NCI-H446 treated with DMSO at 0.1 percent for 48 hours (cell line): Measurements from ENCODE around the gene EMX2.
"Not testable (repeated sequence)": the region's sequence is repeated elsewhere in the genome, so short reads cannot be mapped to it uniquely, and the experiment has no call there.

ENCODE experiments used
- DNase-seq: peaks from one replicate; lab custom pipeline; 2025; lab: John Stamatoyannopoulos, UW

The EMX2 gene

GRCh38 chr10:117560942-117561341, 18.4 kb downstream of the EMX2 start:
- no peak for DNase-seq

GRCh38 chr10:117562220-117562619, 19.7 kb downstream of the EMX2 start:
- no peak for DNase-seq

DNA sequence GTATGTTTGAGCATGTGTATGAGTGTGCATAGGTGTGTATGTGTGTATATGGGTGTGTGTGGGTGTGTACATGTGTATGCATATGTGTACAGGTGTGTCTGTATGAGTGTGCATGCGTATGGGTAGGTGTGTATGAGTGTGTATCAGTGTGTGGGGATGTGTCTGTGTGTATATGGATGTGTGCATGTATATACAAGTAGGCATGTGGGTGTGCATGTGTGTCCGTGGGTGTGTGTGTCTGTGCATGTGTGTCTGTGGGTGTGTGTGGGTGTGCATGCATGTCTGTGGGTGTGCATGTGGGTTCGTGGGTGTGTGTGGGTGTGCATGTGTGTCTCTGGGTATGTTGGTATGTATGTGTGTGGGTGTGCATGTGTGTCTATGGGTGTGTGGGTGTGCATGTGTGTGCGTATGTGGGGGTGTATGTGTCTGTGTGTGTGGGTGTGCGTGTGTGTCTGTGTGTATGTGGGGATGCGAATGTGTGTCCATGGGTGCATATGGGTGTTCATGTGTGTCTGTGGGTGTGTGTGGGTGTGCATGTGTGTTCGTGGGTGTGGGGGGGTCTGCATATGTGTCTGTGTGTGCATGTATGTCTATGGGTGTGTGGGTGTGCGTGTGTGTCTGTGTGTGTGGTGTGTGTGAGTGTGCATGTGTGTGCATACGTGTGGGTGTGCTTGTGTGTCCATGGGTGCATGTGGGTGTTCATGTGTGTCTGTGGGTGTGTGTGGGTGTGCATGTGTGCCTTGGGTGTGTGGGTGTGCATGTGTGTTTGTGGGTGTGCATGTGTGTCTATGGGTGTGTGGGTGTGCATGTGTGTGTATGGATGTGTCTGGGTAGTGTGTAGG, 20.6 kb downstream of the EMX2 start:
- DNase-seq: no peak

GRCh38 chr10:117563780-117564179, 21.2 kb downstream of the EMX2 start:
- DNase-seq: no peak

DNA sequence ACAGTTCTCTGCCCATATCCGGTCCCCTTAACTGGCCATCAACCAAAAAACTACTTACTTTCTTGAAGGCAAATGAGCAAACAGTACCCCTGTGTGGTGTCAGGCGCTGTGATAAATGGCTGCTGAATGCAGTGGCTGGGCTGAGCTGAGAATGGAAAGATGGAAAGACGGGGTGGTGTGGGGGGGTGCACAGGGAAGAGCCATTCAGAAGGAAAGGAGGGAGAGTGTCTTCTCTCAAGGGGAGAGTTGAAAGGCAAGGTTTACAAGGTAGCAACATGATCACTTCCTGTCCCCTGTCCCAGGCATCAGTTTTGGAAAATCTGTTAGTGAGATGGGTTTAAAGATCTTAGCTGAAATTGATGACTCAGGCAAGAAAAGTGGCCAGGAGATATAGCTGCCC, 22.5 kb downstream of the EMX2 start:
- DNase-seq: no peak

GRCh38 chr10:117568334-117568733, 25.8 kb downstream of the EMX2 start:
- DNase-seq: no peak

GRCh38 chr10:117569610-117570390, 27.3 kb downstream of the EMX2 start:
- DNase-seq: no peak

DNA sequence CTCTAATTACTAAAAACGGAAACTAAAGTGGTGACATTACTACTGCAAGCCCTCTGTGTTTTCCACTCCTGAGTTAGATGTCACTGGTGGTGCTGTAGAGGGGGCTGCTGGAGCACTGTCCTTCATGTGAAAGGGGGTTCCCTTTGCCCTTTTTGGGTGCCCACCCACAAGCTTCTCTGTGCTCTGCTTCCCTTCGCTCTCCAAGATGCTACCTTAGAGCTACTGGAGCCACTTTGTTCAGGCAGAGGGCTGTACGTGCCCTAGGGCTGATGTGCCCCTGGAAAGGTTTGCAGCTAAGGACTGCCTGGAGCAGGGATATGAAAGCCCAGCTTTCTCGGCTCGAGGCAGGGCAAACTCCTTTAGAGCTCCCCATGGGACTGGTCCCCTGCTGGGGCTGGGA, 28.3 kb downstream of the EMX2 start:
- no peak for DNase-seq

DNA sequence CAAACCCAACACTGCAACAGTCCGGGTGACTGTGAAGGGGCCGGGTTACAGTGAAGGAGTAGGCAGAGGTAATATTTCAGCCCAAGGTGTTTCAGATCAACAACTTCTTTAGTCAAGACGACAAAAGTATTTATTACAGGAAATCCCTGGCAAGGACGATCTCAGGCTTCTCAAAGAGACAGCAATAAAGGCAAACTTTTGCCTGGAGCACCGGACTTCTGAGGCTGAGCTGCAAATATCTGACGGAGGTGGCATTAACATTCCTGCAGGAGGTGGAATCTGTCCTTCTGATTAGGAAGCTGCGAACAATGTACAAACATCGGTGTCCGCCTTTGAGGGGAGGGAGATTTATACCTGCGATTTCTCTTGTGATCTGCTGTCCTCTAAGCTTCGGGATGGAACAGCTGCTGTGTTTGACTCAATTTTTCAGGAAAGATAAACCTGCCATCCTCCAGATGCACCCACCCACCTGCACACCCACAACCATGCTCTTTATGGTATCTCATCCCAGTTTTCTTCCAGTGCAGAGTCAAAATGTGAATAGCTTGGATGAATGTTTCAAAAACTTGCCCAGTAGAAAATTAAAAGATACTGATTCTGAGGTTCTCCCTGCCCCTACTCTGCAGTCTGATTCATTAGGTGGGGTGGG, 32.1 kb downstream of the EMX2 start:
- DNase-seq: no peak

- no peak for DNase-seq
These were observed 35.9 kb downstream of the EMX2 start for GRCh38 chr10:117578490-117578889.

DNA sequence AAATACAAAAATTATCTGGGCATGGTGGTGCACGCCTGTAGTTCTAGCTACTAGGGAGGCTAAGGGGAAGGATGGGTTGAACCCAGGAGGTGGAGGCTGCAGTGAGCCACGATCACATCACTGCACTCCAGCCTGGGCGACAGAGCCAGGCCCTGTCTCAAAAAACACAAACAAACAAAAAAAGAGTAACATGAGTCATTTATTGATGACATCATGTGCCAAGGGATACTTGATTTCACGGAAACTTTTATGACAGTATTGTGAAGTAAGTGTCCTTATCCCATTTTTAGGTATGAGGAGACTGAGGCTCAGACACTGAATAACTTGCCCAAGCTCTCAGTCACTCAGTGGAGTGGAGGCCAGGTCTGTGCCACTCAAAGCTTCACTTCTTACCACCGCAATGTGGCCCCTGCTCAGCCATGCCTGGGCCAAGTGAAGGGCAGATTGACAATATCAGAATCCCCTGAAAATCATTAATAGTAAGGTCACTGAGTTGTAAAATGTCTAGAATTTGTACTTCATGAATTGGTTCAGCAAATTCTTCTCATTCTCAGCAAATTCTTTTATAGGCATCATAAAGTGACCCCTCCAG, 36.5 kb downstream of the EMX2 start:
- DNase-seq: no peak

- no peak for DNase-seq
These were observed 39.4 kb downstream of the EMX2 start for GRCh38 chr10:117581961-117582360.

GRCh38 chr10:117584831-117585230, 42.3 kb downstream of the EMX2 start:
- DNase-seq: not testable (repeated sequence)

DNA sequence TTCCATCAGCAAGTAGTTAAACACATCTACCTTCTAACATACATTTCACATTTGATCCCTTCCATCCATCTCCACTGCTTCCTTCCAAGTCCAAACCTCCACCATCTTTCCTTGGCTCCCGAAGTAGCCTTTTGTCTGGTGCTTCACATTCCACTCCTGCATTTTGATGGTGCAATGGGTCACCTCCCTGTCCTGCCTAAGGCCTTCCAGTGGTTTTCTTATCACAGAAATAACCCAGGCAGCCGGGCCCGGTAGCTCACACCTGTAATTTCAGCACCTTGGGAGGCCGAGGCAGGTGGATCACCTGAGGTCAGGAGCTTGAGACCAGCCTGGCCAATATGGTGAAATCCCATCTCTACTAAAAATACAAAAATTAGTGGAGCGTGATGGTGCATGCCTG, 44.5 kb downstream of the EMX2 start:
- no peak for DNase-seq

DNA sequence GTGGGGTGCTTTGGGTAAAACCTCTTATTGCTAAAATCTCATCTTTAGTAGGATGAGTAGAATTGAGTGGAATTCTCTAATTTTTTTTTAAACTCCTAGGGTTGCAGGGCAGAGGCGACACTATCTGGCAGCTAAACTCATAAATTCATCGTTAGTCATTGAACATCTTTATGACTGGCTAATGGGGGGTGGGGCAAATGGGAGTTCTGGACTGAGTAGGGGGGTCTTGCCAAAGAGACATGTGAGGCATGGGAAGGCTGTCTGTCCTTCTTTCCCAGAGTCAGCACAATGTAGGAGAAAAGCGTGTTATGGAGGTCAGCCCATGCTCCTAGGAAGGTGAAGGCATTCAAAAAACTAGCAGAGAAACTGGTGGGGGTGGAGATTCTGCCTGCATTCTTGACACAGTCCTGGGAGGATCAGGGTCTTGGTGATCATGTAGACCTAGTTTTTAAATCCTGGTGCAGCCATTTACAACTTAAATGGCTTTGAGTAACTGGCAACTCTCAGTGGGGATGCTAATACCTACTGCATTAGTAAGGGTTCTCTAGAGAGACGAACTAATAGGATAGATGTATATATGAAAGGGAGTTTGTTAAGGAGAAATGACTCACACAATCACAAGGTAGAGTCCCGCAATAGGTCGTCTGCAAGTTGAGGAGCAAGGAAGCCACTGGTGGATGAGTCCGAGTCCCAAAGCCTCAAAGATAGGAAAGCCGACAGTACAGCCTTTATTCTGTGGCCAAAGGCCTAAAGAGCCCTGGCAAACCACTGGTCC, 47.7 kb downstream of the EMX2 start:
- no peak for DNase-seq

DNA sequence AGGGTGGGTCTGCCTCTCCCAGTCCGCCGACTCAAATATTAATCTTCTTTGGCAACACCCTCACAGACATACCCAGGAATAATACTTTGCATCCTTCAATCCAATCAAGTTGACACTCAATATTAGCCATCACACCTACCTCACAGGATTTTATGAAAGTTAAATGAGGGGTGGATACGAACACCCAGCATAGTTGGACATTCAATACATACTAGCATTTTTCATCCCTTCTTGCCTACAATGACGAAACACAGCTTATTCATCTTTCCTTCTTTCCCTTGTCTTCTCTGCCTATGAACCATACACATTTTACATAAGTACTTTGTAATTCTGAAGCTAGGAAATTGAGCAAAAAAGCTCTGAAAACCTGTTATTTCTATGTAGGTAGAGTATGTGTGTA, 48.5 kb downstream of the EMX2 start:
- no peak for DNase-seq

GRCh38 chr10:117594722-117595121, 52.2 kb downstream of the EMX2 start:
- DNase-seq: no peak

GRCh38 chr10:117596706-117597105, 54.2 kb downstream of the EMX2 start:
- DNase-seq: no peak

DNA sequence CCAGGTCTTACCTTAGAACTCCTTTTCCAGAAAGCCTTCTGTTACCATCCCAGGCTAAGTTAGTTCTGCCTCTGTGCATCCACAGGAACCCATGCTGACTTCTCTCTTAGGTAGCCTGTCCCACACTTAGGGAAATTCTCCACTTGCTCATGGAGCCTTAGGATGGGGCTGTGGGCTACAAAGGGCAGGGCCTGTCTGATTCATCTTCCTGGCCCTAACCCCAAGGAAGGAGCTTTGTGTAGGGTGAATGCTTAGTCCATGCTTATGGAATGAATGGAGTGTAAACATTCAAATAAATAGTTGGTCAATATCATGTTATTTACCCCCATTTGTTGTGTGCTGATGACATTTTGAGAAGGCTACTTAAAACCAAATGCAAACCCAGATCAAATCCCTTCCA, 54.7 kb downstream of the EMX2 start:
- no peak for DNase-seq
